GM12878 (cell line): ENCODE measurements around the gene EPHA1. TPM values are rescaled to one million over a fixed set of nuclear protein-coding genes. Genes with fewer than 3 reads are reported as not detected.
A peak's percentile ranks its signal among the peaks of the same experiment; 100 is the strongest.

ENCODE experiments used
- ATAC-seq: fragments of 200-7000 bp; cut with Tn5 transposase; 3 replicates; pipeline ENCODE4 v1.9.1; 2020; ENCODE audit warnings: mild to moderate bottlenecking, moderate library complexity
- BruUV-seq: library from RNA; stranded (reverse); fragments of 400-500 nt; replicated peaks from 2 replicates; lab custom pipeline; 2021; lab: Mats Ljungman, UMichigan
- CTCF ChIA-PET: fragments of 300-600 bp; sonication (Branson Sonifier 250); formaldehyde crosslinking; extraction: SDS; loops from one replicate; lab custom pipeline; 2021; ENCODE audit warnings: inconsistent platforms; lab: Yijun Ruan, JAX
- POLR2A ChIA-PET: fragments of 350-600 bp; formaldehyde crosslinking; extraction: SDS; loops from one replicate; lab custom pipeline; 2021; ENCODE audit warnings: inconsistent platforms; lab: Charles Lee
- RAD21 ChIA-PET: fragments of 300-600 bp; sonication (Branson Sonifier 250); formaldehyde crosslinking; loops from one replicate; lab custom pipeline; 2023; ENCODE audit warnings: antibody characterized with exemption; ENCODE audit not compliant: unreplicated experiment; lab: Charles Lee
- SMC1A ChIA-PET: fragments of 300-600 bp; sonication (Branson Sonifier 250); formaldehyde crosslinking; loops from one replicate; lab custom pipeline; 2023; ENCODE audit not compliant: unreplicated experiment, uncharacterized antibody; lab: Charles Lee
- DNase-seq: peaks from one replicate; pipeline ENCODE4 v3.0.0-alpha.2; 2011; ENCODE audit warnings: low read depth, low spot score
- FAIRE-seq: peaks from 3 replicates; lab custom pipeline; 2011; peaks lifted over from hg19 to GRCh38; lab: Jason Lieb, UNC
- H2AFZ ChIP-seq: 2 replicates; pipeline ENCODE4 v1.6.0; 2011; ENCODE audit warnings: low read depth, low read length, control low read depth; ENCODE audit not compliant: control insufficient read depth
- H3K27ac ChIP-seq: 2 replicates; pipeline ENCODE4 v1.5.1; 2011; ENCODE audit warnings: control low read depth; ENCODE audit not compliant: control insufficient read depth, insufficient read depth
- H3K27me3 ChIP-seq, 2 experiments: replicated peaks in 1 of 2; 2 replicates each; pipeline versions ENCODE4 v1.6.0 to v1.6.1; 2011; ENCODE audit warnings: low read length in 1 of 2; ENCODE audit not compliant: control insufficient read depth in 2 of 2, insufficient read depth in 2 of 2
- H3K36me3 ChIP-seq, 2 experiments: 2 replicates each; pipeline ENCODE4 v1.5.1; 2011; ENCODE audit warnings: low read length in 1 of 2; ENCODE audit not compliant: control insufficient read depth in 2 of 2, insufficient read depth in 2 of 2
- H3K4me1 ChIP-seq: 2 replicates; pipeline ENCODE4 v1.6.1; 2011; ENCODE audit warnings: mild to moderate bottlenecking, low read length, moderate library complexity, mixed read lengths; ENCODE audit not compliant: control insufficient read depth, insufficient read depth
- H3K4me2 ChIP-seq: 2 replicates; pipeline ENCODE4 v1.6.0; 2011; ENCODE audit warnings: control low read depth; ENCODE audit not compliant: control insufficient read depth, insufficient read depth
- H3K4me3 ChIP-seq: fragments of 200-600 bp; sonication (generic); 2 replicates; pipeline ENCODE4 v1.5.1; 2016
- H3K79me2 ChIP-seq: 2 replicates; pipeline ENCODE4 v1.6.0; 2011; ENCODE audit warnings: low read length; ENCODE audit not compliant: control insufficient read depth, insufficient read depth
- H3K9ac ChIP-seq: 2 replicates; pipeline ENCODE4 v1.8.0; 2011; ENCODE audit warnings: low read length, control low read depth, mixed read lengths; ENCODE audit not compliant: control insufficient read depth, insufficient read depth
- H3K9me3 ChIP-seq: replicated peaks from 3 replicates; pipeline ENCODE4 v1.5.1; 2011; ENCODE audit warnings: mild to moderate bottlenecking, low read length; ENCODE audit not compliant: control insufficient read depth, insufficient read depth
- H4K20me1 ChIP-seq: 2 replicates; pipeline ENCODE4 v1.6.0; 2011; ENCODE audit not compliant: control insufficient read depth, insufficient read depth
- ESRRA ChIP-seq: IDR thresholded peaks from 2 replicates; pipeline ENCODE4 v1.6.1; 2012; ENCODE audit warnings: mild to moderate bottlenecking, low read length, improper control_type of control experiment
- JUND ChIP-seq: IDR thresholded peaks from 2 replicates; pipeline ENCODE4 v1.6.1; 2012; ENCODE audit warnings: low read depth, mild to moderate bottlenecking, low read length, improper control_type of control experiment, moderate library complexity
- MTA3 ChIP-seq: IDR thresholded peaks from 2 replicates; pipeline ENCODE4 v1.6.1; 2012; ENCODE audit warnings: low read length, inconsistent platforms, borderline replicate concordance
- NR2C2 ChIP-seq: IDR thresholded peaks from 2 replicates; pipeline ENCODE4 v1.6.1; 2011; ENCODE audit warnings: borderline replicate concordance, low read depth; ENCODE audit not compliant: control insufficient read depth, insufficient read length
- RAD21 ChIP-seq: IDR thresholded peaks from 2 replicates; pipeline ENCODE4 v1.6.1; 2011; ENCODE audit warnings: mild to moderate bottlenecking, low read depth, low read length, moderate library complexity; ENCODE audit not compliant: insufficient read depth
- WGBS: methylation state at CpG from one replicate; pipeline ENCODE4 v1.1.6; 2016; ENCODE audit warnings: low lambda C conversion rate; ENCODE audit not compliant: insufficient replicate concordance, insufficient coverage; ENCODE audit errors: missing lambda C conversion rate; 5-methylcytosine and 5-hydroxymethylcytosine counted together
- in situ Hi-C: fragments of 300-500 bp; cut with MboI; formaldehyde crosslinking; loops from 9 replicates; pipeline ENCODE4 v1.14.3; 2018; ENCODE audit warnings: mixed read lengths
- intact Hi-C: fragments of 100-400 bp; cut with micrococcal nuclease; formaldehyde crosslinking; loops from one replicate; pipeline ENCODE4 v1.14.2; 2022; ENCODE audit not compliant: unreplicated experiment
- polyA plus RNA-seq, 11 experiments: library from polyadenylated mRNA; depleted of rRNA in 4 of 11; unstranded in 6 of 11; stranded (reverse) in 5 of 11; fragments of >200 nt; fragmentation: Nextera tagmentation in 4 of 11; fragmentation: Illumina TruSeq in 1 of 11; extraction: Ambion mirVana in 4 of 11; extraction: Trizol in 1 of 11; gene quantifications; 1 replicate in 1 of 11; 2 replicates in 10 of 11; pipeline versions ENCODE4 v1.2.1 to v1.2.3, GENCODE V29; 2011 to 2016; ENCODE audit warnings: inconsistent platforms in 2 of 11, missing spikeins in 2 of 11, low read depth in 1 of 11
- total RNA-seq, 4 experiments: library from RNA; depleted of rRNA in 3 of 4; stranded (reverse); fragments of >200 nt in 3 of 4; fragmentation: Illumina TruSeq in 1 of 4; extraction: Trizol in 1 of 4; gene quantifications; 2 replicates each; pipeline versions ENCODE4 v1.2.1 to v1.2.3, GENCODE V29; 2013 to 2021
- TF ChIP-seq, protein P1 (sequence below), 3 experiments: IDR thresholded peaks in 2 of 3; conservative IDR thresholded peaks in 1 of 3; 2 replicates each; pipeline ENCODE4 v1.5.1; 2011; ENCODE audit warnings: low read depth in 3 of 3, low read length in 3 of 3, mild to moderate bottlenecking in 3 of 3, control low read depth in 2 of 3, moderate library complexity in 2 of 3, inconsistent platforms in 1 of 3, mixed read lengths in 1 of 3; ENCODE audit not compliant: control insufficient read depth in 2 of 3, insufficient read depth in 1 of 3; ENCODE audit errors: extremely low read depth in 1 of 3
- TF ChIP-seq, protein P2 (sequence below): IDR thresholded peaks from 2 replicates; pipeline ENCODE4 v1.6.1; 2011; ENCODE audit warnings: borderline replicate concordance, low read depth, mild to moderate bottlenecking, moderate library complexity, mixed read lengths, low read length; ENCODE audit not compliant: insufficient read depth; ENCODE audit errors: extremely low read length
- TF ChIP-seq, protein P3 (sequence below): fragments of 450-650 bp; IDR thresholded peaks from 2 replicates; pipeline ENCODE4 v1.6.1; 2017; ENCODE audit warnings: mild to moderate bottlenecking, moderate library complexity

The EPHA1 gene
- total and polyA plus RNA-seq, 10 of the 15 experiments (the other 5 are each of a cell fraction or from before 2014, with no cell fraction given) = 0.11 to 0.35 (median 0.24) TPM; not detected in 6

DNA sequence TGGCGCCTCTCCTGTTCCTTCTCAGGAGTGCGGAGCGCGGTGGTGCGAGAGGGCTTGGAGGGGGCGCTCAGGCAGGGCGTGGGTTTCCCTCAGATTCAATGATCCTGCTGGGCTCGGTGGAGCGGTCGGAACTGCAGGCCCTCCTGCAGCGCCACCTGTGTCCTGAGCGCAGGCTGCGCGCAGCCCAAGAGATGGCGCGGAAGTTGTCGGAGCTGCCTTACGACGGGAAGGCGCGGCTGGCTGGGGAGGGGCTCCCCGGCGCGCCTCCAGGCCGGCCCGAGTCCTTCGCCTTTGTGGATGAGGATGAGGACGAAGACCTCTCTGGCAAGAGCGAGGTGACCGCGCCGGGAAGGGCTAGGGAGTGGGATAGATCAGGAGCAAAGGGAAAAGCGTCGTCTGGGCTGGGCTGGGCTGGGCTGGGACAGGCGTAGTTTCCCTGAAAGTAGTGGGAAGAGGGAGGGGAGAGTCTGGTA is 63.2 kb downstream of the EPHA1 start:
- DNase-seq (no peak), ATAC-seq (peak; percentile 80), FAIRE-seq (no peak)
- ChIA-PET CTCF (interaction anchor here (0.6 to 1.5 kb wide), 4 partner anchors 11 to 105 kb away, joined by 3 to 7 read pairs (median 4); no protein-coding TSS in a partner anchor), RAD21 (no interaction called here), SMC1A (no interaction called here), POLR2A (no interaction called here)
- Histone ChIP-seq H3K9ac (no peak overlapping the region), H3K4me3 (no peak overlapping the region), H3K9me3 (no peaks in the 10 kb centered on the region), H3K4me1 (no peaks in the 10 kb centered on the region), H3K36me3 (no peaks in the 10 kb centered on the region), H4K20me1 (no peaks in the 10 kb centered on the region), H3K4me2 (peak overlapping the region; percentile 48; the same call in 1 of the 2 replicates), H2AFZ (no peak overlapping the region; the same call in 1 of the 2 replicates), H3K27me3 (peaks cover 2 to 10% of the 10 kb centered on the region in 2 experiments; a peak in 3 of 4 replicates), H3K27ac (no peak overlapping the region), H3K79me2 (no peaks in the 10 kb centered on the region)
- in situ Hi-C loops = no loop called here
- 29% methylated on average over 29 of the region's 35 CpGs for WGBS
- no TSS peak for BruUV-seq
- intact Hi-C loops = no loop called here
- TF ChIP-seq ESRRA = no peak
- peak; percentile 17; the same call in 1 of the 2 replicates for TF ChIP-seq RAD21
- TF ChIP-seq, protein P1, sequence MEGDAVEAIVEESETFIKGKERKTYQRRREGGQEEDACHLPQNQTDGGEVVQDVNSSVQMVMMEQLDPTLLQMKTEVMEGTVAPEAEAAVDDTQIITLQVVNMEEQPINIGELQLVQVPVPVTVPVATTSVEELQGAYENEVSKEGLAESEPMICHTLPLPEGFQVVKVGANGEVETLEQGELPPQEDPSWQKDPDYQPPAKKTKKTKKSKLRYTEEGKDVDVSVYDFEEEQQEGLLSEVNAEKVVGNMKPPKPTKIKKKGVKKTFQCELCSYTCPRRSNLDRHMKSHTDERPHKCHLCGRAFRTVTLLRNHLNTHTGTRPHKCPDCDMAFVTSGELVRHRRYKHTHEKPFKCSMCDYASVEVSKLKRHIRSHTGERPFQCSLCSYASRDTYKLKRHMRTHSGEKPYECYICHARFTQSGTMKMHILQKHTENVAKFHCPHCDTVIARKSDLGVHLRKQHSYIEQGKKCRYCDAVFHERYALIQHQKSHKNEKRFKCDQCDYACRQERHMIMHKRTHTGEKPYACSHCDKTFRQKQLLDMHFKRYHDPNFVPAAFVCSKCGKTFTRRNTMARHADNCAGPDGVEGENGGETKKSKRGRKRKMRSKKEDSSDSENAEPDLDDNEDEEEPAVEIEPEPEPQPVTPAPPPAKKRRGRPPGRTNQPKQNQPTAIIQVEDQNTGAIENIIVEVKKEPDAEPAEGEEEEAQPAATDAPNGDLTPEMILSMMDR (IDR thresholded peaks at IDR 0.05 in 2 of 3, conservative IDR thresholded peaks at IDR 0.05 in 1 of 3; ENCODE audit: control insufficient read depth in 2 of 3, extremely low read depth in 1 of 3, insufficient read depth in 1 of 3, low read depth in 3 of 3, low read length in 3 of 3) = peak; percentile 34 to 40 (median 37); a peak in 5 of 6 replicates

DNA sequence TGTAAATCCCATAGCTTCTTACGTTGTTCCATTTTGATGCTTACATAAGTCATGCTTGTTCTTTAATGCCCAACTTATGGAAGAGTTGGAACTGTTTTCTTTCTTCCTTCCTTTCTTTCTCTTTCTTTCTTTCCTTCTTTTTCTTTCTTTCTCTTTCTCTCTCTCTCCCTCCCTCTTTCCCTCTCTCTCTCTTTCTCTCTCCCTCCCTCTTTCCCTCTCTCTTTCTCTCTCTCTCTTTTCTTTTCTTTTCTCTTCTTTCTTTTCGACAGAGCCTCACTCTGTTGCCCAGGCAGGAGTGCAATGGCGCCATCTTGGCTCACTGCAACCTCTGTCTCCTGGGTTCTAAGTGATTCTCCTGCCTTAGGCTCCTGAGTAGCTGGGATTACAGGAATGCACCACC is 65.1 kb downstream of the EPHA1 start:
- H3K79me2 ChIP-seq = no peaks in the 10 kb centered on the region
- ChIA-PET RAD21 (no interaction called here), POLR2A (no interaction called here), SMC1A (no interaction called here), CTCF (interaction anchor here (0.9 kb wide), 1 partner anchor 103 kb away, joined by 4 read pairs; no protein-coding TSS in a partner anchor)
- no peaks in the 10 kb centered on the region for H4K20me1 ChIP-seq
- BruUV-seq = no TSS peak
- no peak overlapping the region for H3K4me2 ChIP-seq
- 18% methylated on average over 3 of the region's 3 CpGs for whole genome bisulfite sequencing
- no peak overlapping the region for H3K4me3 ChIP-seq
- DNase-seq = no peak
- no peak overlapping the region for H2AFZ ChIP-seq
- H3K9ac ChIP-seq = no peak overlapping the region
- no peaks in the 10 kb centered on the region for H3K4me1 ChIP-seq
- intact Hi-C loops = no loop called here
- no peak for FAIRE-seq
- ATAC-seq = no peak
- H3K27me3 ChIP-seq = peaks cover 0 to 10% of the 10 kb centered on the region in 2 experiments; a peak in 3 of 4 replicates
- no peaks in the 10 kb centered on the region for H3K9me3 ChIP-seq
- no peak overlapping the region for H3K27ac ChIP-seq
- no peaks in the 10 kb centered on the region for H3K36me3 ChIP-seq
- no peak for TF ChIP-seq ESRRA
- TF ChIP-seq, protein P2, sequence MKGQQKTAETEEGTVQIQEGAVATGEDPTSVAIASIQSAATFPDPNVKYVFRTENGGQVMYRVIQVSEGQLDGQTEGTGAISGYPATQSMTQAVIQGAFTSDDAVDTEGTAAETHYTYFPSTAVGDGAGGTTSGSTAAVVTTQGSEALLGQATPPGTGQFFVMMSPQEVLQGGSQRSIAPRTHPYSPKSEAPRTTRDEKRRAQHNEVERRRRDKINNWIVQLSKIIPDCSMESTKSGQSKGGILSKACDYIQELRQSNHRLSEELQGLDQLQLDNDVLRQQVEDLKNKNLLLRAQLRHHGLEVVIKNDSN = no peak
- TF ChIP-seq, protein P3, sequence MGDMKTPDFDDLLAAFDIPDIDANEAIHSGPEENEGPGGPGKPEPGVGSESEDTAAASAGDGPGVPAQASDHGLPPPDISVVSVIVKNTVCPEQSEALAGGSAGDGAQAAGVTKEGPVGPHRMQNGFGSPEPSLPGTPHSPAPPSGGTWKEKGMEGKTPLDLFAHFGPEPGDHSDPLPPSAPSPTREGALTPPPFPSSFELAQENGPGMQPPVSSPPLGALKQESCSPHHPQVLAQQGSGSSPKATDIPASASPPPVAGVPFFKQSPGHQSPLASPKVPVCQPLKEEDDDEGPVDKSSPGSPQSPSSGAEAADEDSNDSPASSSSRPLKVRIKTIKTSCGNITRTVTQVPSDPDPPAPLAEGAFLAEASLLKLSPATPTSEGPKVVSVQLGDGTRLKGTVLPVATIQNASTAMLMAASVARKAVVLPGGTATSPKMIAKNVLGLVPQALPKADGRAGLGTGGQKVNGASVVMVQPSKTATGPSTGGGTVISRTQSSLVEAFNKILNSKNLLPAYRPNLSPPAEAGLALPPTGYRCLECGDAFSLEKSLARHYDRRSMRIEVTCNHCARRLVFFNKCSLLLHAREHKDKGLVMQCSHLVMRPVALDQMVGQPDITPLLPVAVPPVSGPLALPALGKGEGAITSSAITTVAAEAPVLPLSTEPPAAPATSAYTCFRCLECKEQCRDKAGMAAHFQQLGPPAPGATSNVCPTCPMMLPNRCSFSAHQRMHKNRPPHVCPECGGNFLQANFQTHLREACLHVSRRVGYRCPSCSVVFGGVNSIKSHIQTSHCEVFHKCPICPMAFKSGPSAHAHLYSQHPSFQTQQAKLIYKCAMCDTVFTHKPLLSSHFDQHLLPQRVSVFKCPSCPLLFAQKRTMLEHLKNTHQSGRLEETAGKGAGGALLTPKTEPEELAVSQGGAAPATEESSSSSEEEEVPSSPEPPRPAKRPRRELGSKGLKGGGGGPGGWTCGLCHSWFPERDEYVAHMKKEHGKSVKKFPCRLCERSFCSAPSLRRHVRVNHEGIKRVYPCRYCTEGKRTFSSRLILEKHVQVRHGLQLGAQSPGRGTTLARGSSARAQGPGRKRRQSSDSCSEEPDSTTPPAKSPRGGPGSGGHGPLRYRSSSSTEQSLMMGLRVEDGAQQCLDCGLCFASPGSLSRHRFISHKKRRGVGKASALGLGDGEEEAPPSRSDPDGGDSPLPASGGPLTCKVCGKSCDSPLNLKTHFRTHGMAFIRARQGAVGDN = no peak
- TF ChIP-seq JUND = no peak
- no peak for TF ChIP-seq MTA3
- TF ChIP-seq NR2C2 = no peak
- TF ChIP-seq, all 136 proteins: peak for 0
- in situ Hi-C loops = no loop called here
